Measurements from ENCODE around the gene IGF2BP3. TPM values are rescaled to one million over a fixed set of nuclear protein-coding genes. Genes with fewer than 3 reads are reported as not detected.
"Not testable (repeated sequence)": the region's sequence is repeated elsewhere in the genome, so short reads cannot be mapped to it uniquely, and the experiment has no call there.

Gene IGF2BP3
- total RNA-seq, 1 donor from 2014 or later: 107 TPM

DNA sequence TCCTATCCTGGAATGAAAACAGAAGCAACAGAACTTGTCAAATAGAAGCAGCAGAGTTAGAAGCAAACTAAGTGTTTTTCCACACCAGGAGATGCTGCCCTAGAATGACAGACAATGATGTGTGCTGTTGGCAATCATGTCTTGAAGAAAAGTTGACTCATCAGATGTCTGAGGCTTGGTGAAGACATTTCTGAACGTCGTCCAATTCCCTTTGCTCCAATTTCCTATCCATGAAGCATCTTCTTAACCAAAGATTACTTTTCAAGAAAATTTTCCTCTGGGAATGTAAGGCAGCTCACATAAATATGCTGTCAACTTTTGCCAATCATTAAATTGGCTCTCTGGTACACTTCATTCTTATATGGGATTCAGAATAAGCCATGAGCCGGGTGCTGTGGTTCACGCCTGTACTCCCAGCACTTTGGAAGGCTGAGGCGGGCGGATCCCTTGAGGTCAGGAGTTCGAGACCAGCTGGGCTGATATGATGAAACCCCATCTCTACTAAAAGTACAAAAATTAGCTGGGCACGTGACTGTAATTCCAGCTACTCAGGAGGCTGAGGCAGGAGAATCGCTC lies 136.5 kb downstream of the IGF2BP3 start:
- DNase-seq (ENCODE audit: extremely low spot score, unreplicated experiment): no peak
- Mint-ChIP-seq H3K9me3 (no peaks in the 10 kb centered on the region), H3K27ac (no peak overlapping the region), H3K4me1 (ENCODE audit: unreplicated experiment) (peaks cover 10% of the 10 kb centered on the region), H3K36me3 (peaks cover 44% of the 10 kb centered on the region), H3K4me3 (no peak overlapping the region), H3K27me3 (no peaks in the 10 kb centered on the region)
- TF ChIP-seq, protein P1, sequence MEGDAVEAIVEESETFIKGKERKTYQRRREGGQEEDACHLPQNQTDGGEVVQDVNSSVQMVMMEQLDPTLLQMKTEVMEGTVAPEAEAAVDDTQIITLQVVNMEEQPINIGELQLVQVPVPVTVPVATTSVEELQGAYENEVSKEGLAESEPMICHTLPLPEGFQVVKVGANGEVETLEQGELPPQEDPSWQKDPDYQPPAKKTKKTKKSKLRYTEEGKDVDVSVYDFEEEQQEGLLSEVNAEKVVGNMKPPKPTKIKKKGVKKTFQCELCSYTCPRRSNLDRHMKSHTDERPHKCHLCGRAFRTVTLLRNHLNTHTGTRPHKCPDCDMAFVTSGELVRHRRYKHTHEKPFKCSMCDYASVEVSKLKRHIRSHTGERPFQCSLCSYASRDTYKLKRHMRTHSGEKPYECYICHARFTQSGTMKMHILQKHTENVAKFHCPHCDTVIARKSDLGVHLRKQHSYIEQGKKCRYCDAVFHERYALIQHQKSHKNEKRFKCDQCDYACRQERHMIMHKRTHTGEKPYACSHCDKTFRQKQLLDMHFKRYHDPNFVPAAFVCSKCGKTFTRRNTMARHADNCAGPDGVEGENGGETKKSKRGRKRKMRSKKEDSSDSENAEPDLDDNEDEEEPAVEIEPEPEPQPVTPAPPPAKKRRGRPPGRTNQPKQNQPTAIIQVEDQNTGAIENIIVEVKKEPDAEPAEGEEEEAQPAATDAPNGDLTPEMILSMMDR (conservative IDR thresholded peaks at IDR 0.05): no peak

DNA sequence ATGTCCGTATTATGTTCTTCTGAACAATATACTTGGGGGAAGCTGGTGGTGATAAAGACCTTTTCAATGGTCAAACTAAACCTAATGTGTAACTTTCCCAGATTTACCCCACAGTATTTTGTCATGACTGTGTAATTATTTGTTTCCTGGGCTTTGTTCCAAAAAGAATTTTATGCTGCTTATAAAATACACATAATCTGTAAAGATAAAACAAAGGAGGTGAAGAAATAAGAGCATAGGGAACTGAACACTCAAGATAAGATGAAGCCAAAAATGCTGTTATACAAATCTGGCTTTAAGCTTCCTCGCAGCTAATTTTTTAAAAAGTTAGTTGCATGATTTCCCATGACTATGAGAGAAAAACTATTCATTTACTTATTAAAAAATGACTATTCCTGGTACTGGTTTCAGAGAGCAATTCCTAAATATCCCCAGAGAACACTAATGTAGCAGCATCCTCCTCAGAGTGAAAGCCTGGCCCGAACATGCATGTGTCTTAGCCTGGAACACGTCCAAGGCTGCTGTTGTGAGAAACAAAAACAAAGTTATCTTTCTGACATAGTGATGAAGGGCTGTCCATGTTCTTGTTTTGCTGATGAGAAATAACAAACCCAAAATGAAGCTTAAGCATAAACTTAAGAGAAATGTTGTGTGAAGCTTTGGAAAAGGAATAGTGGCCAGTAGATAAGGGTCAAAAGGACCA lies 137.2 kb downstream of the IGF2BP3 start:
- no peak for DNase-seq (ENCODE audit: extremely low spot score, unreplicated experiment)

DNA sequence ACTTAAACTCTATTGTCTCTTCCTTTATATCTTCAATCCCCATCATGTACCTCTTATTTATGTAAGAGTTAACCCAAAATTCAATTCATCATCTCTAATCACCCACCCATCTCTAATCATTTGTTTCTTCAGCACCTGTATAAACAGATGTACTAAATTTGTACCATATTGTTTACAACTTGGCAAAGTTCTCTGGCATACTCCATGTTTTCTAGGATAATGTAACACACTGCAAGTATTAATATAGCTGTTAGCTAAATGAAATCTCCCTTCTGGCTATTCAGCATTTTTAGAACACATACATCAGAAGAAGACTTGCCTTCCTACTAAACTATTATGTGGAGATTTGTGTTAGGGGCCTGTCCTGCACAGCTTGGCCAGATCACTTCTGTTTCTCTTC lies 138.1 kb downstream of the IGF2BP3 start:
- no peak overlapping the region for H3K4me3 Mint-ChIP-seq
- no peak for DNase-seq (ENCODE audit: extremely low spot score, unreplicated experiment)
- H3K4me1 Mint-ChIP-seq (ENCODE audit: unreplicated experiment): peaks cover 10% of the 10 kb centered on the region
- no peaks in the 10 kb centered on the region for H3K9me3 Mint-ChIP-seq
- no peaks in the 10 kb centered on the region for H3K27me3 Mint-ChIP-seq
- TF ChIP-seq, protein P1 (conservative IDR thresholded peaks at IDR 0.05): no peak
- no peak overlapping the region for H3K27ac Mint-ChIP-seq
- H3K36me3 Mint-ChIP-seq: peaks cover 46% of the 10 kb centered on the region

More for the DNA sequence above, 137.2 kb downstream of the IGF2BP3 start:
- peaks cover 47% of the 10 kb centered on the region for H3K36me3 Mint-ChIP-seq
- TF ChIP-seq, protein P1 (conservative IDR thresholded peaks at IDR 0.05): no peak
- no peak overlapping the region for H3K4me3 Mint-ChIP-seq
- no peaks in the 10 kb centered on the region for H3K9me3 Mint-ChIP-seq
- H3K27ac Mint-ChIP-seq: no peak overlapping the region
- peaks cover 10% of the 10 kb centered on the region for H3K4me1 Mint-ChIP-seq (ENCODE audit: unreplicated experiment)
- no peaks in the 10 kb centered on the region for H3K27me3 Mint-ChIP-seq

DNA sequence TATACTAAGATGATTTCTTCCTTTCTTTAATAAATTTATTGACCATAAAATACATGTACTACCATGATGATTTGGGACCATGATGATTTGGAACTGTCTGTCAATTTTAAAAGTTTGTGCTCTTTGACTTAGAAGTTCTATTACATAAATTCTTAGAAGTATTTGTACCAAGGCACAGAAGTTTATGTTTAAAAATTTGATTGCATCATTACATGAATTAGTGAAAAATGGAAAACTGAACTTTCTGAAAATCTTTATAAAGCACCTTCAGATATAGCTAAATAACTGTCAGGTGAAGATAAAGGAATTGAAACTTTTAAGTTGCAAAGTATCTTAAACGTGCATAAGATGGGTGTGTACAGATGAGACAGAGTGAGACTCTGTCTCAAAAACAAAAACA lies 139.2 kb downstream of the IGF2BP3 start:
- Mint-ChIP-seq H3K9me3 (no peaks in the 10 kb centered on the region), H3K36me3 (peaks cover 45% of the 10 kb centered on the region), H3K4me3 (no peak overlapping the region), H3K27ac (no peak overlapping the region), H3K27me3 (no peaks in the 10 kb centered on the region), H3K4me1 (ENCODE audit: unreplicated experiment) (peaks cover 10% of the 10 kb centered on the region)
- TF ChIP-seq, protein P1 (conservative IDR thresholded peaks at IDR 0.05): no peak
- no peak for DNase-seq (ENCODE audit: extremely low spot score, unreplicated experiment)

DNA sequence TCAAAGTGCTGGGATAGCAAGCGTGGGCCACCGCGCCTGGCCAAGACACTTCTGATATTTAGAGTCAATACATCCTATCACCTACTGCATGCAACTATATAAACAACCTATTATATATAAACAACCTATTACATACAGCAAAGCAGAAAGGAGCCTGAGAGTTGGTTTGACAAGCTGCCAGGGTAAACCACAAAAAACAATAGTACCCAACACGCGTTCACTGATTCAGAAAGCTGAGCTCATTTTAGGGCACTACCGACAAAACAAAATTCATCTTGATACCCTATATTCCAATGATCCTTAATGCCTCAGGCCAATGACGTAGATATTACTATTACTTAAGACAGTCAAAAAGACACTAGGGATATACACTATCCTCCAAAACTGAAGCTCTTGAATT lies 154.9 kb downstream of the IGF2BP3 start:
- Mint-ChIP-seq H3K4me1 (ENCODE audit: unreplicated experiment) (no peaks in the 10 kb centered on the region), H3K9me3 (no peaks in the 10 kb centered on the region), H3K4me3 (no peak overlapping the region), H3K36me3 (peaks cover 38% of the 10 kb centered on the region), H3K27ac (no peak overlapping the region), H3K27me3 (no peaks in the 10 kb centered on the region)
- TF ChIP-seq, protein P1 (conservative IDR thresholded peaks at IDR 0.05): no peak
- DNase-seq (ENCODE audit: extremely low spot score, unreplicated experiment): no peak

DNA sequence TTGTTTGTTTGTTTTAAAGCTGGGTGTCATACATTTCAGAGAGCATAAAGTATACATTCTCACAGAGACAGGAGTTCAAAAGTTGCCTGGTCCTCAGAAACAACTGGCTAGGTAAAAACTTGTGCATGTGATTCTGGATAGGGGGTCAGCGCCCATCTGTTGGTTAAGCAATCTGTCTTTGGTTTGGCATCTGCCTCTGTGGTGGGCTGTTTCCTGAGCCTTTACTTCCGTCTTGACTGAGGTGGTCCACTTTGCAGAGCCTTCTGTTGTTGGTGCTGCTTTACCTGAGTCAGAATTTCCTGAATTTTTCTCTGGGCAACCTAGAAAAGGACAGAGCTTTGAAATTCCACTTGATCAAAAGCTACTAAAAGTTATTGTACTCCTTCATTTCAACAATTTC lies 158.2 kb downstream of the IGF2BP3 start:
- not testable (repeated sequence) for H3K27me3 Mint-ChIP-seq; DNase-seq (ENCODE audit: extremely low spot score, unreplicated experiment); H3K4me1 Mint-ChIP-seq (ENCODE audit: unreplicated experiment); H3K9me3 Mint-ChIP-seq; H3K4me3 Mint-ChIP-seq
- H3K36me3 Mint-ChIP-seq: peaks cover 26% of the 10 kb centered on the region
- H3K27ac Mint-ChIP-seq: peak overlapping the region; percentile 46
